SU-DHL-6 (cell line): Measurements from ENCODE around the gene CCDC13.

Source experiments
- H2AFZ ChIP-seq: fragments of 200-600 bp; sonication (generic); 2 replicates; pipeline ENCODE4 v1.6.1; 2014; ENCODE audit warnings: low read depth, mild to moderate bottlenecking, moderate library complexity, mixed read lengths, antibody characterized with exemption, low read length; ENCODE audit not compliant: severe bottlenecking
- H3F3A ChIP-seq: fragments of 200-600 bp; shearing (Covaris generic); 2 replicates; pipeline ENCODE4 v1.6.0; 2016; ENCODE audit warnings: antibody characterized with exemption, mild to moderate bottlenecking; ENCODE audit not compliant: insufficient read depth
- H3K27ac ChIP-seq: fragments of 200-600 bp; sonication (generic); 2 replicates; pipeline ENCODE4 v1.5.1; 2016; ENCODE audit warnings: low read depth, mild to moderate bottlenecking, low read length, moderate library complexity, mixed read lengths
- H3K27me3 ChIP-seq: fragments of 200-600 bp; sonication (generic), shearing (Covaris generic); 2 replicates; pipeline ENCODE4 v1.6.0; 2014; ENCODE audit warnings: mild to moderate bottlenecking, low read length
- H3K36me3 ChIP-seq: fragments of 200-600 bp; sonication (generic); 2 replicates; pipeline ENCODE4 v1.6.1; 2014; ENCODE audit warnings: mild to moderate bottlenecking, low read length, mixed read lengths
- H3K4me2 ChIP-seq: fragments of 300-600, 200-600 bp; shearing (Covaris generic), sonication (generic); 2 replicates; pipeline ENCODE4 v1.6.0; 2014; ENCODE audit warnings: low read length, low read depth, mild to moderate bottlenecking; ENCODE audit not compliant: poor library complexity, severe bottlenecking
- H3K4me3 ChIP-seq: fragments of 200-600 bp; sonication (generic); 2 replicates; pipeline ENCODE4 v1.5.1; 2014; ENCODE audit warnings: antibody characterized with exemption, low read length, mild to moderate bottlenecking, mixed read lengths; ENCODE audit not compliant: insufficient read depth, poor library complexity, severe bottlenecking
- H3K79me2 ChIP-seq: fragments of 200-600 bp; sonication (generic); 2 replicates; pipeline ENCODE4 v1.6.1; 2014; ENCODE audit warnings: mild to moderate bottlenecking, low read length, moderate library complexity; ENCODE audit not compliant: insufficient read depth
- H3K9ac ChIP-seq: fragments of 200-600 bp; sonication (generic); 2 replicates; pipeline ENCODE4 v1.7.0; 2014; ENCODE audit warnings: mild to moderate bottlenecking, low read length
- H3K9me2 ChIP-seq: fragments of 200-600 bp; sonication (generic); replicated peaks from 2 replicates; pipeline ENCODE4 v1.6.1; 2014; ENCODE audit warnings: low read length; ENCODE audit not compliant: insufficient read depth
- H3K9me3 ChIP-seq: fragments of 200-600 bp; sonication (generic); 2 replicates; pipeline ENCODE4 v1.6.1; 2014; ENCODE audit warnings: low read length, mixed read lengths; ENCODE audit not compliant: insufficient read depth
- H4K20me1 ChIP-seq: fragments of 200-600 bp; sonication (generic); 2 replicates; pipeline ENCODE4 v1.6.1; 2014; ENCODE audit warnings: low read depth, mild to moderate bottlenecking, antibody characterized with exemption, low read length, moderate library complexity, mixed read lengths
- EZH2phosphoT487 ChIP-seq: fragments of 200-600 bp; sonication (generic), shearing (Covaris generic); conservative IDR thresholded peaks from 2 replicates; pipeline ENCODE4 v1.6.1; 2018; ENCODE audit warnings: mild to moderate bottlenecking, antibody characterized with exemption, low read length, moderate library complexity, mixed read lengths
- TF ChIP-seq, protein P1 (sequence below): fragments of 200-600 bp; sonication (generic); IDR thresholded peaks from one replicate; pipeline ENCODE4 v1.5.1; 2017; ENCODE audit warnings: antibody characterized with exemption, mild to moderate bottlenecking, low read length, moderate library complexity; ENCODE audit not compliant: insufficient read depth, poor library complexity, severe bottlenecking

Gene CCDC13

DNA sequence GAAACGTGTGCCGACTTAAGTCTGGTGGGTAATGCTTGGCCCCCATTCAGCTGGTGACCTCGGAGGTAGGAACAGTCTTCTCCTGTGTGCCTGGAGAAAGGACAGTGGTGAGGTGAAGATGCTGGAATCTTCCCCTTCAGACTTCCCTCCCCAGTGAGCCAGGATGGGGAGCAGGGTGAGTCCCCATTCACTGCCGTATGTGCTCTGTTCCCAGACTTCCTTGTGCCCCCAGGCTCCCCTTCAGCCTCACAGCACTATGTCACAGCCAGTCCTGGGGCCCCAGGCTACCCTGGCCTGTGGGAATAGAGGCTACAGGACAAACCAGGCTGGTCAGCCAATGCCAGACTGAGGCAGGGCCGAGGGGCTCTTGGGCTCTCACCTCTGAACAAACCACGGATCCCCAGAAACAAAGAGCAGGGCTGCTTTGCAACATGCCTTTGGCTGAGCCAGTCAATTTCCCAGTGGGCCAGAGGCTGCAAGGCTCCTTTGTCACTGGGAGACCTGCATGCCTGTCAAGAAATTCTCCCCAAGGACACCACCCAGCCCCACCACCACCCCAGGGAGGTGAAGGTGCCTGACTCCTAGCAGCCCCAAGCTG is 38.7 kb downstream of the CCDC13 start:
- H3K36me3 ChIP-seq, result no peaks in the 10 kb centered on the region
- H3K79me2 ChIP-seq, result no peaks in the 10 kb centered on the region
- H3K9me3 ChIP-seq, result no peaks in the 10 kb centered on the region
- H2AFZ ChIP-seq, result no peak overlapping the region
- no peaks in the 10 kb centered on the region for H4K20me1 ChIP-seq
- H3K9me2 ChIP-seq, result no peaks in the 10 kb centered on the region
- no peaks in the 10 kb centered on the region for H3F3A ChIP-seq
- no peak overlapping the region for H3K4me3 ChIP-seq
- H3K27me3 ChIP-seq, result no peaks in the 10 kb centered on the region
- H3K27ac ChIP-seq, result no peak overlapping the region
- TF ChIP-seq, protein P1, sequence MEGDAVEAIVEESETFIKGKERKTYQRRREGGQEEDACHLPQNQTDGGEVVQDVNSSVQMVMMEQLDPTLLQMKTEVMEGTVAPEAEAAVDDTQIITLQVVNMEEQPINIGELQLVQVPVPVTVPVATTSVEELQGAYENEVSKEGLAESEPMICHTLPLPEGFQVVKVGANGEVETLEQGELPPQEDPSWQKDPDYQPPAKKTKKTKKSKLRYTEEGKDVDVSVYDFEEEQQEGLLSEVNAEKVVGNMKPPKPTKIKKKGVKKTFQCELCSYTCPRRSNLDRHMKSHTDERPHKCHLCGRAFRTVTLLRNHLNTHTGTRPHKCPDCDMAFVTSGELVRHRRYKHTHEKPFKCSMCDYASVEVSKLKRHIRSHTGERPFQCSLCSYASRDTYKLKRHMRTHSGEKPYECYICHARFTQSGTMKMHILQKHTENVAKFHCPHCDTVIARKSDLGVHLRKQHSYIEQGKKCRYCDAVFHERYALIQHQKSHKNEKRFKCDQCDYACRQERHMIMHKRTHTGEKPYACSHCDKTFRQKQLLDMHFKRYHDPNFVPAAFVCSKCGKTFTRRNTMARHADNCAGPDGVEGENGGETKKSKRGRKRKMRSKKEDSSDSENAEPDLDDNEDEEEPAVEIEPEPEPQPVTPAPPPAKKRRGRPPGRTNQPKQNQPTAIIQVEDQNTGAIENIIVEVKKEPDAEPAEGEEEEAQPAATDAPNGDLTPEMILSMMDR, result no peak
- no peak for TF ChIP-seq EZH2phosphoT487
- no peak overlapping the region for H3K4me2 ChIP-seq
- H3K9ac ChIP-seq, result no peak overlapping the region

DNA sequence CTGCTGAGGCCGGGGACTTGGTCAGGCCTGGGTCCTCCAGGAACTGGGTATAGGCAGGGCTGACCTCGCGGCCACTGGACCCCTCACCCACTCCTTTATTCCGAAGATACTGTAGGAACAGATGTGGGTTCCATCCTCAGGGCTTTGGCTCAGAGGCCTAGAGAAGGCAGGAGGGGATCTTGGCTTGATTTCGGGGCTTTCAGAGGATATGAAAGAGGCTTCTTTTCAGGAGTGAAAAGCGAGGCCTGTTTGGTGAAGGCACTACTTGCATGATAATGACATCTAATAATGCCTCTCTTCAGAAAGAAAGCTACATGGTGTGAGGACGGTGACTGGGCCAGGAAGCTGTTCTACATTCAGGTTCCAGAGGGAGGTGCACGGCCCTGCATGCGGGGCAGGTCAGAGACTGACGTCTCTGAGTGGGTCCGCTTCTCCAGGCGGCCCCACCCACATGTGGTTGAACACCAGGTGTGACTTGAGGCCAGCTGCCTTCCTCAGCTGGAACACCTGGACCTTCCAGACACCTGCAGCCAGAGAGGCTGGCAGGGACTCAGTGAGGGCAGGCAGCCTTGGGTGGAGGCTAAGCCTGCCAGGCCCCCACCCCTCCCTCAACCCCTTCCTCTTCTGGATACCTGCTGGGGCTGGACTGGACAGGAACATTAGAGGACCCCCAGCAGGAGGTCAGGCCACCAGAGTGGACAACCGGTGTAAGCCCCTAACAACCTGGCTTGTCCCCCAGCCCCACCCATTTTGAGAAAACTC is 39.4 kb downstream of the CCDC13 start:
- no peak overlapping the region for H3K27ac ChIP-seq
- H3K9ac ChIP-seq, result no peak overlapping the region
- no peak overlapping the region for H3K4me2 ChIP-seq

DNA sequence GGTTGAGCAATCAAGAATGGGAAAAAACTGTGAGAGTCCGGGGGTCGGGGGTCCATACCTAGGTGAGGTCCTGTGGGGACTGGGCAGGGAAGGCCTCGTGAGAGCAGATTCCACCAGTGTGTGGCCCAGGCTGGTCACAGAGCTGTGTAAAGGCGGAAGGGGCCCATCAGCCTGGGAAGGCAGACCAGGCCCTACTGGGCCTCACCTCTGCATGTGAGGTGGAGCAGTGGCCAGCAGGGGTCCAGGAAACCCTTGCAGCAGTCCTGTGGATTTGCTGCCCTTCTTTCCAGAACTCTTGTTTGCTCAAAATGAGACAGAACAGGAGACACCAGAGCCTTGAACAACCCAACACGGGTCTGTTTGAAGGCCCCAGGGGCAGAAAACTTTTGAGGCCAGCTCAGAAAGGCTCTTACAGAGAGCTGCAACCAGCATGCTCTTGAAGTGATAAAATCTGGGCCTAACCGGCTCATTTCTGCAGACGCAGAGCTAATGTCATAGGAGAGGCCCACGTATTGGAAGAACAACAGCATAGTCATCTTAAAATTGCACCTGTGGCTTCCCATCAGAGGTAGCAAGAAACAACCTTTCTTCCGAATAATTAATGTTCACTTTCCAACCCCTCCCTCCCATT is 40.1 kb downstream of the CCDC13 start:
- Histone ChIP-seq H3K4me2 (no peak overlapping the region), H3K9ac (no peak overlapping the region), H3K27me3 (no peaks in the 10 kb centered on the region), H3K4me3 (no peak overlapping the region), H3F3A (no peaks in the 10 kb centered on the region), H4K20me1 (no peaks in the 10 kb centered on the region), H3K27ac (no peak overlapping the region), H3K9me3 (no peaks in the 10 kb centered on the region), H3K79me2 (no peaks in the 10 kb centered on the region), H3K9me2 (no peaks in the 10 kb centered on the region), H3K36me3 (no peaks in the 10 kb centered on the region), H2AFZ (no peak overlapping the region)
- no peak for TF ChIP-seq EZH2phosphoT487
- TF ChIP-seq, protein P1, result no peak

More for the DNA sequence above, 39.4 kb downstream of the CCDC13 start:
- H2AFZ ChIP-seq, result no peak overlapping the region
- no peak for TF ChIP-seq EZH2phosphoT487
- TF ChIP-seq, protein P1, result no peak
- no peaks in the 10 kb centered on the region for H4K20me1 ChIP-seq
- no peaks in the 10 kb centered on the region for H3K36me3 ChIP-seq
- H3F3A ChIP-seq, result no peaks in the 10 kb centered on the region
- H3K79me2 ChIP-seq, result no peaks in the 10 kb centered on the region
- no peaks in the 10 kb centered on the region for H3K27me3 ChIP-seq
- H3K4me3 ChIP-seq, result no peak overlapping the region
- H3K9me2 ChIP-seq, result no peaks in the 10 kb centered on the region
- no peaks in the 10 kb centered on the region for H3K9me3 ChIP-seq
